GM12865 (cell line): ENCODE results near the gene ING5.
A peak's percentile ranks its signal among the peaks of the same experiment; 100 is the strongest.

Source experiments
- DNase-seq: peaks from one replicate; pipeline ENCODE4 v3.0.0; 2010; ENCODE audit warnings: low read depth
- H3K4me3 ChIP-seq: 2 replicates; pipeline ENCODE4 v1.5.1; 2011; ENCODE audit warnings: mild to moderate bottlenecking, low read depth, low read length, control low read depth
- CTCF ChIP-seq: IDR thresholded peaks from 2 replicates; pipeline ENCODE4 v1.5.1; 2011; ENCODE audit warnings: low read length, control low read depth, low read depth, inconsistent platforms; ENCODE audit not compliant: insufficient read depth; ENCODE audit errors: missing control alignments

ING5 gene

GRCh38 chr2:241678784-241679540, 22.9 kb upstream of the ING5 start:
- no peak for DNase-seq
- no peak overlapping the region for H3K4me3 ChIP-seq
- TF ChIP-seq CTCF: no peak

GRCh38 chr2:241680044-241680443, 21.8 kb upstream of the ING5 start:
- no peak for DNase-seq
- H3K4me3 ChIP-seq: no peak overlapping the region
- TF ChIP-seq CTCF: no peak

GRCh38 chr2:241680827-241681599, 20.8 kb upstream of the ING5 start:
- TF ChIP-seq CTCF: no peak
- DNase-seq: no peak
- no peak overlapping the region for H3K4me3 ChIP-seq

GRCh38 chr2:241686324-241686649, 15.6 kb upstream of the ING5 start:
- TF ChIP-seq CTCF: no peak
- peak overlapping the region; percentile 96 for H3K4me3 ChIP-seq
- DNase-seq: no peak

- peak; percentile 98 for DNase-seq
- TF ChIP-seq CTCF: no peak
Observed at GRCh38 chr2:241686650-241687425, 15.0 kb upstream of the ING5 start, which contains the start of gene DTYMK. DTYMK (minus strand) TSS chr2:241686815; CDS start chr2:241686783, 32 bp downstream.

GRCh38 chr2:241689306-241689705, 12.5 kb upstream of the ING5 start:
- no peak overlapping the region for H3K4me3 ChIP-seq
- DNase-seq: no peak
- no peak for TF ChIP-seq CTCF

More at GRCh38 chr2:241686650-241687425, 15.0 kb upstream of the ING5 start, which contains the start of gene DTYMK:
- H3K4me3 ChIP-seq: peak within 1 kb of the TSS; percentile 96
